Fibroblast of the conjunctiva (primary cell): ENCODE measurements around the gene ANK2.
"Not testable (repeated sequence)": the region's sequence is repeated elsewhere in the genome, so short reads cannot be mapped to it uniquely, and the experiment has no call there.

Experiments
- DNase-seq: peaks from one replicate; pipeline ENCODE4 v3.0.0-alpha.2; 2010; ENCODE audit warnings: low read depth

ANK2 gene

GRCh38 chr4:113153529-113154101 is 104.2 kb downstream of the ANK2 start:
- DNase-seq = peak; percentile 10

- no peak for DNase-seq
Measured at GRCh38 chr4:113154281-113154680, 104.8 kb downstream of the ANK2 start.

- no peak for DNase-seq
Measured at GRCh38 chr4:113157086-113157857, 107.8 kb downstream of the ANK2 start.

- no peak for DNase-seq
Measured at GRCh38 chr4:113159942-113160545, 110.6 kb downstream of the ANK2 start.

GRCh38 chr4:113160548-113160947 is 111.1 kb downstream of the ANK2 start:
- DNase-seq = no peak

GRCh38 chr4:113162089-113162488 is 112.6 kb downstream of the ANK2 start:
- no peak for DNase-seq

GRCh38 chr4:113169368-113169767 is 119.9 kb downstream of the ANK2 start:
- DNase-seq = no peak

- no peak for DNase-seq
Measured at GRCh38 chr4:113170115-113170804, 120.8 kb downstream of the ANK2 start.

- no peak for DNase-seq
Measured at GRCh38 chr4:113170805-113171468, 121.5 kb downstream of the ANK2 start.

GRCh38 chr4:113173126-113173792 is 123.8 kb downstream of the ANK2 start:
- no peak for DNase-seq

- DNase-seq = no peak
Measured at GRCh38 chr4:113173793-113174264, 124.4 kb downstream of the ANK2 start.

- DNase-seq = peak; percentile 22
Measured at GRCh38 chr4:113179091-113179490, 129.6 kb downstream of the ANK2 start.

- peak; percentile 24 for DNase-seq
Measured at GRCh38 chr4:113179996-113180395, 130.5 kb downstream of the ANK2 start.

- DNase-seq = no peak
Measured at GRCh38 chr4:113181289-113182007, 132.0 kb downstream of the ANK2 start.

GRCh38 chr4:113183032-113183605 is 133.7 kb downstream of the ANK2 start:
- no peak for DNase-seq

- DNase-seq = not testable (repeated sequence)
Measured at GRCh38 chr4:113186220-113186619, 136.8 kb downstream of the ANK2 start.

GRCh38 chr4:113186913-113187312 is 137.5 kb downstream of the ANK2 start:
- DNase-seq = no peak

- no peak for DNase-seq
Measured at GRCh38 chr4:113187358-113187757, 137.9 kb downstream of the ANK2 start.

GRCh38 chr4:113189546-113189945 is 140.1 kb downstream of the ANK2 start:
- no peak for DNase-seq

- no peak for DNase-seq
Measured at GRCh38 chr4:113209153-113209552, 159.7 kb downstream of the ANK2 start.
